ENCODE measurements around the gene C14orf180. TPM values are rescaled to one million over a fixed set of nuclear protein-coding genes. Genes with fewer than 3 reads are reported as not detected.

Gene C14orf180
- total RNA-seq, 1 donor from 2014 or later: not detected

- DNase-seq (ENCODE audit: low read depth): no peak
- H3K4me3 ChIP-seq (ENCODE audit: low read depth, low read length): no peak overlapping the region
- no peak for TF ChIP-seq CTCF (conservative IDR thresholded peaks at IDR 0.05; ENCODE audit: low read depth, low read length)
Observed at GRCh38 chr14:104563191-104563741, 16.3 kb upstream of the C14orf180 start.

GRCh38 chr14:104563742-104564615 is 15.6 kb upstream of the C14orf180 start:
- peak; percentile 79 for TF ChIP-seq CTCF (conservative IDR thresholded peaks at IDR 0.05; ENCODE audit: low read depth, low read length)
- DNase-seq (ENCODE audit: low read depth): no peak
- no peak overlapping the region for H3K4me3 ChIP-seq (ENCODE audit: low read depth, low read length)

- TF ChIP-seq CTCF (conservative IDR thresholded peaks at IDR 0.05; ENCODE audit: low read depth, low read length): no peak
- H3K4me3 ChIP-seq (ENCODE audit: low read depth, low read length): no peak overlapping the region
- no peak for DNase-seq (ENCODE audit: low read depth)
Observed at GRCh38 chr14:104564744-104565679, 14.6 kb upstream of the C14orf180 start.

GRCh38 chr14:104567141-104567956 is 12.2 kb upstream of the C14orf180 start:
- no peak for TF ChIP-seq CTCF (conservative IDR thresholded peaks at IDR 0.05; ENCODE audit: low read depth, low read length)
- H3K4me3 ChIP-seq (ENCODE audit: low read depth, low read length): no peak overlapping the region
- no peak for DNase-seq (ENCODE audit: low read depth)

- DNase-seq (ENCODE audit: low read depth): no peak
- no peak overlapping the region for H3K4me3 ChIP-seq (ENCODE audit: low read depth, low read length)
- no peak for TF ChIP-seq CTCF (conservative IDR thresholded peaks at IDR 0.05; ENCODE audit: low read depth, low read length)
Observed at GRCh38 chr14:104567957-104568225, 11.7 kb upstream of the C14orf180 start.

- no peak for DNase-seq (ENCODE audit: low read depth)
- TF ChIP-seq CTCF (conservative IDR thresholded peaks at IDR 0.05; ENCODE audit: low read depth, low read length): no peak
- H3K4me3 ChIP-seq (ENCODE audit: low read depth, low read length): no peak overlapping the region
Observed at GRCh38 chr14:104568620-104569019, 10.9 kb upstream of the C14orf180 start.
